Endothelial cell of umbilical vein (primary cell): ENCODE measurements around the gene KDM7A. TPM values are rescaled to one million over a fixed set of nuclear protein-coding genes. Genes with fewer than 3 reads are reported as not detected.

ENCODE experiments used
- BruUV-seq: library from RNA; stranded (reverse); fragments of 400-500 nt; replicated peaks from 2 replicates; lab custom pipeline; 2021; lab: Mats Ljungman, UMichigan
- CTCF ChIA-PET: fragments of 300-600, 350-600 bp; sonication (Branson Sonifier 250); formaldehyde crosslinking; loops from one replicate; lab custom pipeline; 2021; ENCODE audit warnings: antibody characterized with exemption, inconsistent platforms; lab: Charles Lee
- POLR2A ChIA-PET: fragments of 300-600, 350-600 bp; sonication (Branson Sonifier 250); formaldehyde crosslinking; loops from one replicate; lab custom pipeline; 2021; ENCODE audit warnings: antibody characterized with exemption, inconsistent platforms; lab: Charles Lee
- DNase-seq: peaks from one replicate; pipeline ENCODE4 v3.0.0-alpha.2; 2011; ENCODE audit warnings: low read depth, low spot score
- FAIRE-seq: peaks from 2 replicates; lab custom pipeline; 2011; peaks lifted over from hg19 to GRCh38; lab: Jason Lieb, UNC
- H2AFZ ChIP-seq: 2 replicates; pipeline ENCODE4 v1.6.0; 2012; ENCODE audit warnings: low read depth, low read length, control low read depth, inconsistent platforms
- H3K27ac ChIP-seq: 2 replicates; pipeline ENCODE4 v1.5.1; 2011; ENCODE audit warnings: low read depth, mild to moderate bottlenecking, control low read depth, low read length, moderate library complexity; ENCODE audit not compliant: insufficient read depth
- H3K27me3 ChIP-seq, 2 experiments: 2 replicates each; pipeline versions ENCODE4 v1.6.0 to v1.6.1; 2011; ENCODE audit warnings: low read length in 2 of 2, mixed read lengths in 1 of 2; ENCODE audit not compliant: control insufficient read depth in 2 of 2, insufficient read depth in 2 of 2
- H3K36me3 ChIP-seq, 2 experiments: 2 replicates in 1 of 2; 3 replicates in 1 of 2; pipeline ENCODE4 v1.5.1; 2011; ENCODE audit warnings: low read length in 2 of 2, mild to moderate bottlenecking in 1 of 2, moderate library complexity in 1 of 2; ENCODE audit not compliant: control insufficient read depth in 2 of 2, insufficient read depth in 2 of 2; ENCODE audit errors: extremely low read depth in 1 of 2
- H3K4me1 ChIP-seq: 3 replicates; pipeline ENCODE4 v1.5.1; 2011; ENCODE audit warnings: mild to moderate bottlenecking, low read length; ENCODE audit not compliant: control insufficient read depth, insufficient read depth; ENCODE audit errors: extremely low read depth
- H3K4me2 ChIP-seq: 2 replicates; pipeline ENCODE4 v1.6.1; 2011; ENCODE audit warnings: low read length, control low read depth, mixed read lengths; ENCODE audit not compliant: insufficient read depth
- H3K4me3 ChIP-seq, 3 experiments: fragments of 200-600 bp in 1 of 3; sonication (generic), shearing (Covaris generic) in 1 of 3; replicated peaks in 1 of 3; 2 replicates each; pipeline ENCODE4 v1.5.1; 2011 to 2016; ENCODE audit warnings: control low read depth in 3 of 3, low read length in 3 of 3, mild to moderate bottlenecking in 2 of 3, inconsistent platforms in 1 of 3, low read depth in 1 of 3, moderate library complexity in 1 of 3; ENCODE audit not compliant: insufficient read depth in 1 of 3
- H3K79me2 ChIP-seq: 2 replicates; pipeline ENCODE4 v1.6.0; 2012; ENCODE audit warnings: low read length, inconsistent platforms; ENCODE audit not compliant: control insufficient read depth, insufficient read depth
- H3K9ac ChIP-seq: replicated peaks from 2 replicates; pipeline ENCODE3; 2011; ENCODE audit warnings: low read length, control low read depth; ENCODE audit not compliant: insufficient read depth; ENCODE audit errors: extremely low read depth
- H3K9me1 ChIP-seq: replicated peaks from 3 replicates; pipeline ENCODE4 v1.6.0; 2011; ENCODE audit warnings: mild to moderate bottlenecking, low read length; ENCODE audit not compliant: control insufficient read depth, insufficient read depth; ENCODE audit errors: extremely low read depth
- H3K9me3 ChIP-seq: replicated peaks from 2 replicates; pipeline ENCODE4 v1.5.1; 2012; ENCODE audit warnings: low read length, inconsistent platforms; ENCODE audit not compliant: control insufficient read depth, insufficient read depth
- H4K20me1 ChIP-seq: replicated peaks from 2 replicates; pipeline ENCODE3; 2011; ENCODE audit warnings: mild to moderate bottlenecking, low read length; ENCODE audit not compliant: control insufficient read depth, insufficient read depth; ENCODE audit errors: extremely low read depth
- EZH2 ChIP-seq: IDR thresholded peaks from 2 replicates; pipeline ENCODE4 v1.6.1; 2012; ENCODE audit warnings: borderline replicate concordance, low read depth, mild to moderate bottlenecking, moderate library complexity, low read length, inconsistent platforms; ENCODE audit not compliant: severe bottlenecking
- FOS ChIP-seq: IDR thresholded peaks from 2 replicates; pipeline ENCODE4 v1.6.1; 2011; ENCODE audit warnings: mild to moderate bottlenecking, low read length, moderate library complexity, borderline replicate concordance; ENCODE audit not compliant: insufficient read depth
- GATA2 ChIP-seq: IDR thresholded peaks from 2 replicates; pipeline ENCODE4 v1.7.0; 2011; ENCODE audit warnings: low read depth, mild to moderate bottlenecking, moderate library complexity, mixed read lengths, low read length; ENCODE audit not compliant: insufficient read length, insufficient read depth
- JUN ChIP-seq: IDR thresholded peaks from 2 replicates; pipeline ENCODE4 v1.6.1; 2011; ENCODE audit warnings: borderline replicate concordance, low read depth; ENCODE audit not compliant: insufficient read length, insufficient read depth
- MYC ChIP-seq: IDR thresholded peaks from one replicate; pipeline ENCODE4 v1.6.1; 2011; ENCODE audit warnings: mild to moderate bottlenecking, low read depth, low read length
- POLR2A ChIP-seq: IDR thresholded peaks from 2 replicates; pipeline ENCODE4 v1.6.1; 2012; ENCODE audit warnings: low read depth, mild to moderate bottlenecking, control low read depth, low read length
- POLR2AphosphoS5 ChIP-seq: IDR thresholded peaks from 2 replicates; pipeline ENCODE4 v1.6.1; 2012; ENCODE audit warnings: low read depth, mild to moderate bottlenecking, control low read depth, low read length, moderate library complexity; ENCODE audit not compliant: insufficient read depth
- dilution Hi-C: fragments of 300-500 bp; cut with MboI; formaldehyde crosslinking; loops from one replicate; pipeline ENCODE4 v1.15.0; 2019; ENCODE audit warnings: low sequenced_read_pairs; ENCODE audit not compliant: extremely low pct_ligation_motif_present
- intact Hi-C: fragments of 100-400 bp; cut with micrococcal nuclease; formaldehyde crosslinking; loops from one replicate; pipeline ENCODE4 v1.10.0; 2022
- polyA plus RNA-seq, 4 experiments: library from polyadenylated mRNA; depleted of rRNA in 3 of 4; stranded (reverse) in 3 of 4; unstranded in 1 of 4; fragments of >200 nt; gene quantifications; 2 replicates each; pipeline versions ENCODE4 v1.2.1 to v1.2.3, GENCODE V29; 2011 to 2012; ENCODE audit warnings: missing spikeins in 1 of 4
- total RNA-seq: library from RNA; stranded (reverse); gene quantifications from 2 replicates; pipeline ENCODE4 v1.2.3, GENCODE V29; 2021
- TF ChIP-seq, protein P1 (sequence below), 2 donors: IDR thresholded peaks; 1 replicate in 1 of 2; 2 replicates in 1 of 2; pipeline ENCODE4 v1.5.1; 2011; ENCODE audit warnings: low read length in 2 of 2, mild to moderate bottlenecking in 2 of 2, moderate library complexity in 2 of 2, control low read depth in 1 of 2, inconsistent platforms in 1 of 2, low read depth in 1 of 2; ENCODE audit not compliant: insufficient read depth in 1 of 2; ENCODE audit errors: extremely low read depth in 1 of 2
- TF ChIP-seq, protein P2 (sequence below): IDR thresholded peaks from 2 replicates; pipeline ENCODE4 v1.6.1; 2011; ENCODE audit not compliant: insufficient read depth, insufficient read length

Gene KDM7A
- total and polyA plus RNA-seq, 2 donors (not counting 3 experiments of a cell fraction or from before 2014, with no cell fraction given), result 2.4 to 7.3 TPM

DNA sequence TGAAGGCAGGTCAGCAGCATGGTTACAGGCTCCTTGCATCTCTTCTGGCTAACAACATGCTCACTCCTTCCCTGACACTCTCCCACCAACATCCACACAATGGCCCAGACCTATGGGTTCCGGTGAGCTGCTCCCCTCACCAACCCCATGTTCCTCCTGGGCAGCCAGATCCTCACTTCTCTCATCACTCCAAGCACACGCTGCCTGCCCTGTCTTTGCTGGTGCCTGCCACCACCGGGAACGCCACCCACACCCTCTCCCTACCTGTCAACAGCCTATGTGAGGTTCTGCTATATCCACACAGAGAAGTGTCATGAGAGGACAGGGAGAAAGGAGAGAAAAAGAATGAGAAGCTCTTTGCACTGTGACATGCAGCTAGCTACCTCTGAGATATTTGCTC lies 128.6 kb downstream of the KDM7A start:
- no peak overlapping the region for H3K4me2 ChIP-seq
- no peak for TF ChIP-seq POLR2A
- TF ChIP-seq FOS, result no peak
- TF ChIP-seq EZH2, result no peak
- no peak for TF ChIP-seq POLR2AphosphoS5
- TF ChIP-seq JUN, result no peak
- TF ChIP-seq, protein P1, sequence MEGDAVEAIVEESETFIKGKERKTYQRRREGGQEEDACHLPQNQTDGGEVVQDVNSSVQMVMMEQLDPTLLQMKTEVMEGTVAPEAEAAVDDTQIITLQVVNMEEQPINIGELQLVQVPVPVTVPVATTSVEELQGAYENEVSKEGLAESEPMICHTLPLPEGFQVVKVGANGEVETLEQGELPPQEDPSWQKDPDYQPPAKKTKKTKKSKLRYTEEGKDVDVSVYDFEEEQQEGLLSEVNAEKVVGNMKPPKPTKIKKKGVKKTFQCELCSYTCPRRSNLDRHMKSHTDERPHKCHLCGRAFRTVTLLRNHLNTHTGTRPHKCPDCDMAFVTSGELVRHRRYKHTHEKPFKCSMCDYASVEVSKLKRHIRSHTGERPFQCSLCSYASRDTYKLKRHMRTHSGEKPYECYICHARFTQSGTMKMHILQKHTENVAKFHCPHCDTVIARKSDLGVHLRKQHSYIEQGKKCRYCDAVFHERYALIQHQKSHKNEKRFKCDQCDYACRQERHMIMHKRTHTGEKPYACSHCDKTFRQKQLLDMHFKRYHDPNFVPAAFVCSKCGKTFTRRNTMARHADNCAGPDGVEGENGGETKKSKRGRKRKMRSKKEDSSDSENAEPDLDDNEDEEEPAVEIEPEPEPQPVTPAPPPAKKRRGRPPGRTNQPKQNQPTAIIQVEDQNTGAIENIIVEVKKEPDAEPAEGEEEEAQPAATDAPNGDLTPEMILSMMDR (IDR thresholded peaks at IDR 0.05; ENCODE audit: extremely low read depth in 1 of 2, insufficient read depth in 1 of 2, low read depth in 1 of 2, low read length in 2 of 2), result no peak
- TF ChIP-seq, protein P2, sequence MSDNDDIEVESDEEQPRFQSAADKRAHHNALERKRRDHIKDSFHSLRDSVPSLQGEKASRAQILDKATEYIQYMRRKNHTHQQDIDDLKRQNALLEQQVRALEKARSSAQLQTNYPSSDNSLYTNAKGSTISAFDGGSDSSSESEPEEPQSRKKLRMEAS, result no peak
- no peak for TF ChIP-seq MYC
- no peak for TF ChIP-seq GATA2
- H3K27me3 ChIP-seq, result no peaks in the 10 kb centered on the region
- FAIRE-seq, result no peak
- H3K4me3 ChIP-seq, result no peak overlapping the region
- POLR2A ChIA-PET, result no interaction called here
- no peaks in the 10 kb centered on the region for H3K9me1 ChIP-seq
- intact Hi-C loops (loop anchor here (10.0 kb wide), 2 partner anchors 683 to 1627 kb away; no protein-coding TSS in a partner anchor), dilution Hi-C loops (no loop called here)
- H2AFZ ChIP-seq, result no peak overlapping the region
- CTCF ChIA-PET, result no interaction called here
- no peaks in the 10 kb centered on the region for H4K20me1 ChIP-seq
- DNase-seq, result no peak
- H3K36me3 ChIP-seq, result peaks cover 3 to 6% of the 10 kb centered on the region in 2 experiments
- peaks cover 24% of the 10 kb centered on the region for H3K4me1 ChIP-seq
- no TSS peak for BruUV-seq
- H3K27ac ChIP-seq, result no peak overlapping the region
- H3K9me3 ChIP-seq, result no peaks in the 10 kb centered on the region
- no peaks in the 10 kb centered on the region for H3K79me2 ChIP-seq
- no peak overlapping the region for H3K9ac ChIP-seq
